Ishikawa (cell line): ENCODE data around the gene LRATD1.

Experiments
- CEBPB ChIP-seq: IDR thresholded peaks from 2 replicates; pipeline ENCODE4 v1.6.1; 2012
- CREB1 ChIP-seq: IDR thresholded peaks from 2 replicates; pipeline ENCODE4 v1.6.1; 2012; ENCODE audit warnings: low read depth
- NFIC ChIP-seq: IDR thresholded peaks from 2 replicates; pipeline ENCODE4 v1.6.1; 2012
- RAD21 ChIP-seq: IDR thresholded peaks from 2 replicates; pipeline ENCODE4 v1.6.1; 2012; ENCODE audit warnings: low read depth
- REST ChIP-seq: IDR thresholded peaks from 2 replicates; pipeline ENCODE4 v1.6.1; 2012; ENCODE audit warnings: low read depth, mild to moderate bottlenecking
- TEAD4 ChIP-seq: IDR thresholded peaks from 2 replicates; pipeline ENCODE4 v1.6.1; 2012
- TF ChIP-seq, protein P1 (sequence below): IDR thresholded peaks from 2 replicates; pipeline ENCODE4 v1.6.1; 2012

DNA sequence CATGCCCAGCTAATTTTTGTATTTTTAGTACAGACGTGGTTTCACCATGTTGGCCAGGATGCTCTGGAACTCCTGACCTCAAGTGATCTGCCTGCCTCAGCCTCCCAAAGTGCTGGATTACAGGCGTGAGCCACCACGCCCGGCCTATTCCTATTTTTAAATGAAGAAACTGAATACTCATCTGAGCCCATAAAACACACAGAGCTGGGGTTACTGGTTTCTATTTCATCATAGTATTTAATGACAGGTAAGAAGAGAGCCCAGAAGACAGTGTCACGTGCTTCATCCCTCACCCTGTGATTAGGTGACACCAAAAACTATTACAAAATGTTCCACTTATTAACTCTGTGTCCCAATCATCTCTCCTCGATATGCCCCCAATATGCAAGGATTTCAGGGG is 15.6 kb upstream of the LRATD1 start:
- TF ChIP-seq TEAD4 (no peak), CREB1 (no peak), REST (no peak), CEBPB (no peak), RAD21 (no peak), NFIC (no peak)
- TF ChIP-seq, protein P1, sequence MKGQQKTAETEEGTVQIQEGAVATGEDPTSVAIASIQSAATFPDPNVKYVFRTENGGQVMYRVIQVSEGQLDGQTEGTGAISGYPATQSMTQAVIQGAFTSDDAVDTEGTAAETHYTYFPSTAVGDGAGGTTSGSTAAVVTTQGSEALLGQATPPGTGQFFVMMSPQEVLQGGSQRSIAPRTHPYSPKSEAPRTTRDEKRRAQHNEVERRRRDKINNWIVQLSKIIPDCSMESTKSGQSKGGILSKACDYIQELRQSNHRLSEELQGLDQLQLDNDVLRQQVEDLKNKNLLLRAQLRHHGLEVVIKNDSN: no peak
